Spleen (tissue), 3 donors: ENCODE results near the gene ADAM8.

Source experiments
- POLR2A ChIP-seq, 3 donors: fragments of 450-650 bp; IDR thresholded peaks; one replicate each; pipeline ENCODE4 v1.5.1; 2017; ENCODE audit warnings: antibody characterized with exemption in 3 of 3, mild to moderate bottlenecking in 1 of 3
- POLR2AphosphoS5 ChIP-seq, 3 donors: sonication (generic); formaldehyde crosslinking; IDR thresholded peaks; one replicate each; pipeline ENCODE4 v1.5.1; 2017; ENCODE audit warnings: antibody characterized with exemption in 3 of 3

- TF ChIP-seq POLR2AphosphoS5 (IDR thresholded peaks at IDR 0.05) (no peak), POLR2A (IDR thresholded peaks at IDR 0.05) (no peak)
Observed at GRCh38 chr10:133237588-133238465, 38.8 kb downstream of the ADAM8 start, which contains the start of gene VENTX.
